C4-2B (cell line): ENCODE measurements around the gene SRSF7.
"Not testable (repeated sequence)": the region's sequence is repeated elsewhere in the genome, so short reads cannot be mapped to it uniquely, and the experiment has no call there.

Experiments used
- H3K27ac ChIP-seq: fragments of 450-650 bp; 2 replicates; pipeline ENCODE4 v1.5.1; 2017
- CTCF ChIP-seq: fragments of 450-650 bp; conservative IDR thresholded peaks from 2 replicates; pipeline ENCODE4 v1.5.1; 2017; ENCODE audit warnings: mild to moderate bottlenecking
- ZFX ChIP-seq: fragments of 450-650 bp; IDR thresholded peaks from 2 replicates; pipeline ENCODE4 v1.6.1; 2017

The SRSF7 gene

GRCh38 chr2:38706846-38707345 lies 44.3 kb downstream of the SRSF7 start:
- TF ChIP-seq CTCF: no peak
- TF ChIP-seq ZFX: no peak
- no peak overlapping the region for H3K27ac ChIP-seq

GRCh38 chr2:38704664-38705063 lies 46.5 kb downstream of the SRSF7 start:
- H3K27ac ChIP-seq: no peak overlapping the region
- TF ChIP-seq ZFX (no peak), CTCF (no peak)

- H3K27ac ChIP-seq: not testable (repeated sequence)
Measured at GRCh38 chr2:38703336-38703735, 47.8 kb downstream of the SRSF7 start.

GRCh38 chr2:38702413-38702812 lies 48.7 kb downstream of the SRSF7 start:
- TF ChIP-seq ZFX: no peak
- TF ChIP-seq CTCF: no peak
- no peak overlapping the region for H3K27ac ChIP-seq

- no peak overlapping the region for H3K27ac ChIP-seq
- no peak for TF ChIP-seq ZFX
Measured at GRCh38 chr2:38701542-38701941, 49.6 kb downstream of the SRSF7 start.

- TF ChIP-seq CTCF: no peak
- TF ChIP-seq ZFX: no peak
- no peak overlapping the region for H3K27ac ChIP-seq
Measured at GRCh38 chr2:38700881-38701458, 50.2 kb downstream of the SRSF7 start.

GRCh38 chr2:38700113-38700785 lies 50.9 kb downstream of the SRSF7 start:
- H3K27ac ChIP-seq: no peak overlapping the region
- no peak for TF ChIP-seq CTCF
- TF ChIP-seq ZFX: no peak

- no peak overlapping the region for H3K27ac ChIP-seq
- TF ChIP-seq ZFX (no peak), CTCF (no peak)
Measured at GRCh38 chr2:38698467-38699003, 52.6 kb downstream of the SRSF7 start.
